OCI-LY7 (cell line): ENCODE measurements around the gene WDR70.

Experiments used
- EZH2phosphoT487 ChIP-seq: fragments of 200-600 bp; sonication (generic); IDR thresholded peaks from 2 replicates; pipeline ENCODE4 v1.6.1; 2018; ENCODE audit warnings: low read depth, borderline replicate concordance, mild to moderate bottlenecking, mixed run types, antibody characterized with exemption, low read length, moderate library complexity, mixed read lengths
- TF ChIP-seq, protein P1 (sequence below): fragments of 200-600 bp; sonication (generic); conservative IDR thresholded peaks from 2 replicates; pipeline ENCODE4 v1.5.1; 2014; ENCODE audit warnings: mild to moderate bottlenecking, antibody characterized with exemption, low read length, moderate library complexity, mixed read lengths

DNA sequence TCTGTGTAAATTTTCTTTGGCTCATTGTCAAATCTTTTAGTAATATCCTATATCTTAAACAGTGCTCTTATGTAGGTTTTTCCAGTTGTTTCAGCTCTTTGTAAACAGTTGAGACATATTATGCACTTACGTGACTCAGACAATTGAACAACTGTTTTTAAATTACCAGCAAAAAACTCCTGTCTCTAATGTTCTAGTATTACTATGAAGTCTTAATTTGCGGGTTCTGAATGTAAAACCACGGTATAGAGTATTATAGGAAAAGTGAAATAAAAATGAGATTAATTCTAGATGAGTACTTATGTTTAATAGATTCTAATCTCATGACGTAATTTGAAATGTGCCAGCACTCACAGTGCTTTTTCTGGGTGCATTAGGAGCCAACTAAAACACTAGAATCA, 324.7 kb downstream of the WDR70 start:
- TF ChIP-seq, protein P1, sequence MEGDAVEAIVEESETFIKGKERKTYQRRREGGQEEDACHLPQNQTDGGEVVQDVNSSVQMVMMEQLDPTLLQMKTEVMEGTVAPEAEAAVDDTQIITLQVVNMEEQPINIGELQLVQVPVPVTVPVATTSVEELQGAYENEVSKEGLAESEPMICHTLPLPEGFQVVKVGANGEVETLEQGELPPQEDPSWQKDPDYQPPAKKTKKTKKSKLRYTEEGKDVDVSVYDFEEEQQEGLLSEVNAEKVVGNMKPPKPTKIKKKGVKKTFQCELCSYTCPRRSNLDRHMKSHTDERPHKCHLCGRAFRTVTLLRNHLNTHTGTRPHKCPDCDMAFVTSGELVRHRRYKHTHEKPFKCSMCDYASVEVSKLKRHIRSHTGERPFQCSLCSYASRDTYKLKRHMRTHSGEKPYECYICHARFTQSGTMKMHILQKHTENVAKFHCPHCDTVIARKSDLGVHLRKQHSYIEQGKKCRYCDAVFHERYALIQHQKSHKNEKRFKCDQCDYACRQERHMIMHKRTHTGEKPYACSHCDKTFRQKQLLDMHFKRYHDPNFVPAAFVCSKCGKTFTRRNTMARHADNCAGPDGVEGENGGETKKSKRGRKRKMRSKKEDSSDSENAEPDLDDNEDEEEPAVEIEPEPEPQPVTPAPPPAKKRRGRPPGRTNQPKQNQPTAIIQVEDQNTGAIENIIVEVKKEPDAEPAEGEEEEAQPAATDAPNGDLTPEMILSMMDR, result no peak
- TF ChIP-seq EZH2phosphoT487, result no peak
